Daoy (cell line): ENCODE results near the gene MFN2. TPM values are rescaled to one million over a fixed set of nuclear protein-coding genes. Genes with fewer than 3 reads are reported as not detected.
"Not testable (repeated sequence)": the region's sequence is repeated elsewhere in the genome, so short reads cannot be mapped to it uniquely, and the experiment has no call there.

ENCODE experiments used
- DNase-seq: peaks from one replicate; pipeline ENCODE4 v3.0.0-alpha.2; 2015; ENCODE audit warnings: low read depth
- total RNA-seq: library from RNA; depleted of rRNA; stranded (reverse); fragments of >200 nt; shearing (Covaris generic); gene quantifications from 2 replicates; pipeline ENCODE4 v1.2.3, GENCODE V29; 2014

The MFN2 gene
- total RNA-seq, 1 experiment from 2014 or later: 86.0 TPM

DNA sequence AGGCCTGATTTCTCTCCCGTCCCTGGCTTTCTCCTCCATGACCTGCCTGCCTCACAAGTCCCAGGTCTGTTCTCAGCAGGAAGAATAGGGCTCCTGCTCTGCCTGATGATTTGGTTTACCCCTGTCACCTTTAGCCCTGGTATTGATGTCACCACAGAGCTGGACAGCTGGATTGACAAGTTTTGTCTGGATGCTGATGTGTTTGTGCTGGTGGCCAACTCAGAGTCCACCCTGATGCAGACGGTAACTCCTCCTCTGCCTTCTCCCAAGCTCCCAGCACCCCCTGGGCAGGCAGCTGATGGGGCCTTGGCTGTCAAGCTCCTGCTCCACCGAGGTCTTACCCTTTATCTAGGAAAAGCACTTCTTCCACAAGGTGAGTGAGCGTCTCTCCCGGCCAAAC, 18.4 kb downstream of the MFN2 start:
- DNase-seq: no peak

DNA sequence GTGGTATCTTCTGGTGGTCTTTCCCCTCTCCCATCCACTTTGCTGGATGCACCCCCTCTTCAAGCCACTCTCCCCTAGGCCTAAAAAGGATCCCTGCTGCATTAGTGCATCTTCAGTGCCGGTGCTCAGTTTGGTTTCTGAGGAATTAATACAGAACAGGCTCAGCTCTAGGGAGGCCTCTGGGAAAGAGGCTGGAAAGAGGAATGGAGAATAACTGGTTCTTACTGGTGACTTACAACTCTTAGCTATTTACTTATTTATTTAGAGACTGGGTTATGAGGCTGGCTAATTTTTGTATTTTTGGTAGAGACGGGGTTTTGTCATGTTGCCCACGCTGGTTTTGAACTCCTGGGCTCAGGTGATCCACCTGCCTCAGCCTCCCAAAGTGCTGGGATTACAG, 19.0 kb downstream of the MFN2 start:
- no peak for DNase-seq

DNA sequence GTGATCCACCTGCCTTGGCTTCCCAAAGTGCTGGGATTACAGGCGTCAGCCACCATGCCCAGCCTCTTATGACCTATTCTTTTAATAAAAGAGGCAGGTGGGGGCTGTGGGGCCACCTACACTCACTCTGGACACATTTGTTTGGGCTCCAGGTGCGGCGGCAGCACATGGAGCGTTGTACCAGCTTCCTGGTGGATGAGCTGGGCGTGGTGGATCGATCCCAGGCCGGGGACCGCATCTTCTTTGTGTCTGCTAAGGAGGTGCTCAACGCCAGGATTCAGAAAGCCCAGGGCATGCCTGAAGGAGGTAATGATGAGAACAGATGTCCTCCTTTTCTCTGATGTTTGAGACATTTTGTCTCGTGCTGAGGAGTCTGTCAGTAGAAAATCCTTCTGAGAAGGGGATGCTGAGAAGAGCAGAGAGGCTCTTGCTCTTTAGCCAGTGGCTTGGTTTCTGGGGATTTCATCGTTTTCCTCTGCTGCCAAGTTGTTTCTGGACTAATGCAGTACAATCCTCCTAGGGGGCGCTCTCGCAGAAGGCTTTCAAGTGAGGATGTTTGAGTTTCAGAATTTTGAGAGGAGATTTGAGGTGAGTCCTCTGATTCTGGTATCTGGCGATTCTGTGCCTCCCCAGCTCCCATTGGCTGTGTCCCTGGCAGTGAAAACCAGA, 21.1 kb downstream of the MFN2 start:
- DNase-seq: peak; percentile 33

DNA sequence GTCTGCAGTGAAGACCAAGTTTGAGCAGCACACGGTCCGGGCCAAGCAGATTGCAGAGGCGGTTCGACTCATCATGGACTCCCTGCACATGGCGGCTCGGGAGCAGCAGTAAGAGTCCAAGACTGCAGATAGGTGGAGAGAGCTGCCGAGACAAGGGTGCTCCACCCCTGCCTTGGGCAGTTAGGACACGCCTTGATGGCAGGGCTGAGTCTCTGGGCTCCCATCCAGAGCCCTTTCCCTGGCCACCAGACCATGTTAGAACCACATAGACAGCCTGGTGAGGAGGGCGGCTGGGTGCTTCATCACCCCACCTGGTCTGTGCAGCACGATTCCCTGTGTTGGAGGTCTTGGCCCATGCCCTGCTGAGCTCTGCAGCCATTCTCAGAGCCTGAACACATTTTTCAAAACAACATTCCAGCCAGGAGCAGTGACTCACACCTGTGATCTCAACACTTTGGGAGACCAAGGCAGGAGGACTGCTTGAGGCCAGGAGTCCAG, 21.8 kb downstream of the MFN2 start:
- DNase-seq: peak; percentile 71

DNA sequence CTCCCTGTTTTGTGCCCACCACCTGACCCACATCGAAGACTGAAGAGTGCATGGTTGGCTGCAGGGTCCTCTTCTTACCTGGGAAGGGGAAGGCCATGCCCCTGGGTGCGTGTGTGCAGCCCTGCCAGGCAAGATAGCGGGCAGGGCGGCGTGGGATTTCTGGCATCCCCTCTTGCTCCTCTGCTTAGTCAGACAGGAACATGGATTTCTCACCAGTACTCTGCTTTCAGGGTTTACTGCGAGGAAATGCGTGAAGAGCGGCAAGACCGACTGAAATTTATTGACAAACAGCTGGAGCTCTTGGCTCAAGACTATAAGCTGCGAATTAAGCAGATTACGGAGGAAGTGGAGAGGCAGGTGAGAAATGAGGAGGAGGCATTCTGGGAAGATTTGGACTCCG, 23.5 kb downstream of the MFN2 start:
- no peak for DNase-seq

DNA sequence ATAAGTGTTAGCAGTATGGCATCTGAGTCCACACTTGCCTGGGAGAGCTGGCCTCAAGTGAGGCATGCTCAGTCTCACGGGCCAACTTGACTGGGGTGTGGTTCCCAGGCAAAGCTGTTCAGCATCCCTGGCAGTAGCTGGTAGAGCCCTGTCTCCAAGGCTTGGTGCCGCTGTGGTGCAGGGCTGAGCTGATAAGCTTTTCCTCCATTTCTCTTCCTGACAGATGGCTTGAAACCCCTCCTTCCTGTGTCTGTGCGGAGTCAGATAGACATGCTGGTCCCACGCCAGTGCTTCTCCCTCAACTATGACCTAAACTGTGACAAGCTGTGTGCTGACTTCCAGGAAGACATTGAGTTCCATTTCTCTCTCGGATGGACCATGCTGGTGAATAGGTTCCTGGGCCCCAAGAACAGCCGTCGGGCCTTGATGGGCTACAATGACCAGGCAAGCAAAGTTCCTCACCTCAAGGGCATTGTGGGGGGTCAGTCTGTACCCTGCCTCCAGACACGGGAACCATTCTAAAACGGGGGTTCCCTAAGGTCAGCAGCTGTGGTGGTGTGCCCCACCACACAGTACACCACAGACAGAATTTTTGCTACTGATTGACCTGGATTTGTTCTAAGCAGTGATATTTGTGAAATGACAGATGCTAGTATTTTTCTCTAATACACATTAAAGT, 25.4 kb downstream of the MFN2 start:
- no peak for DNase-seq

DNA sequence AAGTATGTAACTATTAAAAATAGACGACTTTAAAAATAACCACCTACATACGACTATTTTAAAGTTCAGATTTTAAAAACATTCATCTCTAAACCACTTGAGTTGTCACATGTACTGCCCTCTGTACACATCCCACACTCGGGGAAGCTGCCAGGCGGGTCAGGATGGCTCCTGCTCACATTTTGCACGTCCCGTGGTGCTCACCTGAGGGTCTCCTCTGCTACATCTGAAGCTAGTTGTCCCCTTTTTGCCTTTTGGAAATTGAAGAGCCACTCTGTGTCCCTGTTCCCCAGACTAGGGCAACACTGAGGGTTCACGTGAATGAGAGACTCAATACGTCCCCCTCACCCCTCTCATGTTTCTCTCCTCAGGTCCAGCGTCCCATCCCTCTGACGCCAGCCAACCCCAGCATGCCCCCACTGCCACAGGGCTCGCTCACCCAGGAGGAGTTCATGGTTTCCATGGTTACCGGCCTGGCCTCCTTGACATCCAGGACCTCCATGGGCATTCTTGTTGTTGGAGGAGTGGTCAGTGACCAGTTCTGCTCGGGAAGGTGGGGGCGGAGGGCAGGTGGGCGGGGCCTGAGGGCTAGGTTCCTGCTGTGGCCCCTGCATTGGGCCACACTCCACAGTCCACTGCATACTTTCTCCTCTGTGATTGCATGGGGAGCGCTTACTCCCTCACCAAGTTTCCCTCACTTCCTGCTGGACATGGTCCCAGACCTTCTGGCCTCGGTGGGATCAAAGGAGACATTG, 26.1 kb downstream of the MFN2 start:
- DNase-seq: no peak

DNA sequence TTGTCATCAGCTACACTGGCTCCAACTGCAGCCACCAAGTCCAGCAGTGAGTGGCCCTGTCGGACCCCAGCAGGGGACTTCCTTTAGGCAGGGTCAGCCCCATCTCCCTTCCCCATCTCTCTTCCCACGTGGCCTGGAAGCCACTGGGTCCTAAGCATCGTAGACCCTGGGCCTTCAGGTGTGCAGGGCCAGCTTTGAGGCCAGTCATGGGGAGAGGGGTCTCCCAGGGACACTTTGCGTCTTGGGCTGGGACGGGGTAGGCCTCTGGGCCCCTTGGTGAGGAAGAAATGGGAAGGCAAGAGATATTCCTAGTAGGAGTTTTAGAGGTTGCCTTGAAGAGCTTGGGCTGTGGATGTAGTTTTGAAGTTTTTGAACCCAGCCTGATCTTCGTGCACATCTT, 27.0 kb downstream of the MFN2 start:
- no peak for DNase-seq

DNA sequence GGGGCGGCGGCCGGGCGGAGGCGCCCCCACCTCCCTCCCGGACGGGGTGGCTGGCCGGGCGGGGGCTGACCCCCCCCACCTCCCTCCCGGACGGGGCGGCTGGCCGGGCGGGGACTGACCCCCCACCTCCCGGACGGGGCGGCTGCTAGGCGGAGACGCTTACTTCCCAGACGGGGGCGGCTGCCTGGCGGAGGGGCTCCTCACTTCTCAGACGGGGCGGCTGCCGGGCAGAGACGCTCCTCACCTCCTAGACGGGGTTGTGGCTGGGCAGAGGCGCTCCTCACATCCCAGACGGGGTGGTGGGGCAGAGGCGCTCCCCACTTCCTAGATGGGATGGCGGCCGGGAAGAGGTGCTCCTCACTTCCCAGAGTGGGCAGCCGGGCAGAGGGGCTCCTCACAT, 28.1 kb downstream of the MFN2 start:
- DNase-seq: not testable (repeated sequence)

DNA sequence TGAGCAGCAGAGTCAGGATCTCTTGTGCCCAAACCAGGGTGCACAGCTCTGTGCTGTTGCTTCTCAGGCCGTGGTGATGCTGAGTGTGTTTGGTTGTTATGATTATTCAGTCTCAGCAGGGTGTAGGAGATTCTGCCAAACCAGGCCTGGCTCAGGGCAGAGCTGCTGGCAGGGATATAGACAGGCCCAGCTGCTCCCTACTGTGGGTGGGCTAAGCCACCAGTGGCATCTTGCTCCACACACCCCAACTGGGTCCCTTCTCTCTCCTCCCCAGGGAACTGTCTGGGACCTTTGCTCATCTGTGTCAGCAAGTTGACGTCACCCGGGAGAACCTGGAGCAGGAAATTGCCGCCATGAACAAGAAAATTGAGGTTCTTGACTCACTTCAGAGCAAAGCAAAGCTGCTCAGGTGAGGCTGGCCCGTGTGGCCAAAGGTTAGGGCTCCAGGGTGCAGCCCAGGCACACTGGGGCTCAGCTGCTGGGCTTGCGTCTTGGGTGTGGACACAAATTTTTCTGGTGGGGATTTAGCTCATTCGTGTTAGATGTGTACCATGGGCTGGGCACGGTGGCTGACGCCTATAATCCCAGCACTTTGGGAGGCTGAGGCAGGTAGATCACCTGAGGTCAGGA, 29.2 kb downstream of the MFN2 start:
- DNase-seq: no peak

DNA sequence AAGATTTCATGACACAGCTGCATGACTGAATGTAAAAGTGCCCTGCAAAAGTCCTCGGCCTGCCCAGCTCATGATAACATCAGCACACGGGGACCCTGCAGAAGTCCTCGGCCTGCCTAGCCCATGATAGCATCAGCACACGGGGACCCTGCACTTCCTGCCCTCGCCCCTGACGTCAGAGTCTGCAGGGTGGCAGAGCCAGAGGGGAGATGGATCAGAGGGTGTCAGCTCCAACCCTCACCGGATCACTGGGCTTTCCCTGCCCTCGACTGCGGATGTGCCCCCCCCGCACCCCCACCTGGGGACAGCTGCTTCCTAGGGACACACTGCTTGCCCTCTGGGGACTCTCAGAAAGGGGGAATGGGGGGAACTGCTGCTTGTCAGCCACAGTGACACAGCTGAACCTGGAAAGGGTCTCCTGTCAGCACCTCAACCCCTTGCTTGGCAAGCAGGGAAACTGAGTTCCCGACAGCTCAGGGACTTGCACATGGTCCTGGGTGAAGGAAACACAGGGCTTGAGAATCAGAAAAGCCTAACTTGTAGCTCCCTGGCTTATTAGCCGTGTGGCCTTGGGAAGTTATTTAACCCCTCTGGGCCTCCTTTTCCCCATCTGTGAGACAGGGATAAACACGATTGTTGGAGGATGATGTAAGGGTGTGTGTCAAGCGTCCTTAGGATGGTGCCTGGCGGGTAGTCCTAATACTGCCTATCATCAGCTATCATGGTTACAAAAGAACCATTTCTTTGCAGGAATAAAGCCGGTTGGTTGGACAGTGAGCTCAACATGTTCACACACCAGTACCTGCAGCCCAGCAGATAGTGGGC, 30.7 kb downstream of the MFN2 start:
- DNase-seq: no peak

DNA sequence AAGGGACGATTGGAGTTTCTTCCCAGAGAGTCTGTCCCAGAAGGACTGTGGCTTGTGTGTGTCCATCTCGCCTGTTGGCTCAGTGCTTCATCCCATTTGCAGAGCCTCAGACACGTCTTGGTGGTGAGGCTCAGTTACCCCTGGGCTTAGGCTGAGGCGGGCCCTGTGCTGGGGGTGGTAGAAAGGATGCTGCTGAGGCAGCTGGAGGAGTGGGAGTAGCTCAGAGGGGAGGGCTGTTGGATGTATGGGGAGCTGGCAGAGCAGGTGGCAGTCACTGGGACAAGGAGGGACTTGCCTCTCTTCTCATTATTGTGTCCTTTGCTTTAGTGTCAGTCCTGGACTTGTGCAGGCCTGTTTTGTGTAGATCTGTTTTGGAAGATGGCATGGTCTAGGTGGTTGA, 31.8 kb downstream of the MFN2 start:
- no peak for DNase-seq

DNA sequence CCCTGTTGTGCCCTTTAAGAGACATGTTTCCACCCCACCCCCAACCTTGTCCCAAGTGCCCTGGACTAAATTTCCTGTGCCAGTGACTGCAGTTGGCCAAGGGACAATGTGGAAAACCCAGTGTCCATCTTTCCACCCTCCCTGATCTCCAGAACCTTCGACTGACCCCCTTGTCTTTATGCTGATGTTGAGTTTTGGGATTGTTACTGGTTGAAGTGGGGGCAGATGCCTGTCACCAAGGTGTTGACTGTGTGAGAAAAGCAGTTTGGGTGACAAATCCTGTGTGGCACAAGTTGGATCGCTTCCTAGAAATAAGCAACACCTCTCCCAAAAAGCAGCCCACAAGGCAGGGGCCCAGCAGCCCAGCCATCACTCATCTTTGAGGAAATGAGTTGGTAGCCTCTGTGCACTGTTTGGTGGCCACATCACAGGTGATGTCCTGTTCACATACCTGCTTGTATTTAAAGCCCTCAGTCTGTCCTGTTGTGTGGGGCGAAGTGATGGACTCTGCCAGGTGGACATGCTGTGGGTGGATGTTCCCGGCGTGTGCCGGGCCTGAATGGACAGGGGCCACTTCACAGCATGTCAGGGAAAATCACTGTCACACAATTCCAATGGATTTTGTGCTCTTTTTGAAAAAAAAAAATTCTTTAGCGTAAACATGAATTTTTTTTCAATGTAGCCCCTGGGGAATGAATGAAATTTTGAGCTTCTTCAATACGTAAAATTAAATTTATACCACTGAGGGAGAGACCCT, 32.5 kb downstream of the MFN2 start:
- DNase-seq: no peak

DNA sequence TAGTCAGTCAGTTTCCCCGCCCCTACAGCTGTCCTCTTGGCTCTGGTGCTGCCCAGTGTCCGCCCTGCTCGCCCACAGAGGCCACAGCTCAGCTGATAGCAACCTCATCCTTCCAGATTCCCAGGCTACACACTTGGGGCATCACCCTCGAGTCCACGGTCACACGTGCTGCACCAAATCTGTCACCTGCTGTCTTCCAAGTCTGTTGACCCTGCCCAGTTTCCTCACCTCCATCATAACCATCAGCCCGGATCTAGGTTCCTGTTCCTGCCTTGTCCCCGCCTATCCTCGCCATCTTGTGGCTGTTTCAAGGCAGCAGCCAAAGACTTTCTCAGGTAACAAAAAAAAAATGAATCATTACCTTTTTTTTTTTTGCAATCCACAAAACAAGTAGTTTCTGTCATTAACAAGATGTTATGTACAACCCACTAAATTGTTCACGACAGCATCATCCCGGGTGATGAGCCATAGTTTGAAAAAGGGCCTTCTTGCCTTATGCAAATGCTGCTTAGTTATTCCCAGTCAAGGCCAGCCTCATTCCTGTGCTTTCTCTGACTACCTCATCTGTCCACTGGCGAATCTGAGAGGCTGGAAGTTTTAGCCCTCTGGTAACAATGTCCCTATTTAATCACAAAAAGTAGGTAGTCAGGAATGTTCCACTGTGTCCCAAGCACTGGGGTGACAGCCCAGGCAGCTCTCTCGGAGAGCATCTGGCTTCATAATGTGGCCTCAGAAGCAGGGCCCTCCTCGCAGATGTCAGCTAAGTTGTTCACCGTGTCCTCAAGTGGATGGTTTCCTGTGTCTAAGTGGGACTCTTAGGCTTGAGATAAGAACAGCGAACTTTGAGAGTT, 34.1 kb downstream of the MFN2 start:
- peak; percentile 57 for DNase-seq

DNA sequence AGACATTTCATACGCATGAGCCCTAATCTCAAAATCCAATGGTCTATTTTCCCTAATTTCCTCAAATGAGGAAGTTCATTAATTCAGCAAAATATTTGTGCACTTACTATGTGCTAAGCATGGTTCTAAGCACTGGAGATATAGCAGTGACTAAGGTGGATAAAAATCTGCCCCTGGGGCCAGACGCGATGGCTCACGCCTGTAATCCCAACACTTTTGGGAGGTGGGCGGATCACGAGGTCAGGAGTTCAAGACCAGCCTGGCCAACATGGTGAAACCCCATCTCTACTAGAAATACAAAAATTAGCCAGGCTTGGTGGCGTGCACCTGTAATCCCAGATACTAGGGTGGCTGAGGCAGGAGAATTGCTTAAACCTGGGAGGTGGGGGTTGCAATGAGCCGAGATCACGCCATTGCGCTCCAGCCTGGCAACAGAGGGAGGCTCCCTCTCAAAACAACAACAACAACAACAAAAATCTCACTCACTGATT, 34.8 kb downstream of the MFN2 start:
- DNase-seq: peak; percentile 72

DNA sequence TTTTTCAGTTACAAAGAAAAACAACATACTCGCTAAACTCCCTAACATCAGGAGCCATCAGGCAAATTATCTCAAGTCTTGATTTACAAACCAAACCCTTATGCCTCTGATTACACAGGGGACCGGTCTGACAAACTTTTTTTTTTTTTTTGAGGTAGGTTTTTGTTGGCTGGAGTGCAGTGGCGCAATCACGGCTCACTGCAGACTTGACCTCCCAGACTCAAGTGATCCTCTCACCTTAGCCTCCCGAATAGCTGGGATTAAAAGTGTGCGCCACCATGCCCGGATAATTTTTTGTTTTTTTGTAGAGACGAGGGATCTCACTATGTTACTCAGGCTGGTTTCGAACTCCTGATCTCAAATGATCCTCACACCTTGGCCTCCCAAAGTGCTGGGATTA, 35.3 kb downstream of the MFN2 start:
- no peak for DNase-seq

DNA sequence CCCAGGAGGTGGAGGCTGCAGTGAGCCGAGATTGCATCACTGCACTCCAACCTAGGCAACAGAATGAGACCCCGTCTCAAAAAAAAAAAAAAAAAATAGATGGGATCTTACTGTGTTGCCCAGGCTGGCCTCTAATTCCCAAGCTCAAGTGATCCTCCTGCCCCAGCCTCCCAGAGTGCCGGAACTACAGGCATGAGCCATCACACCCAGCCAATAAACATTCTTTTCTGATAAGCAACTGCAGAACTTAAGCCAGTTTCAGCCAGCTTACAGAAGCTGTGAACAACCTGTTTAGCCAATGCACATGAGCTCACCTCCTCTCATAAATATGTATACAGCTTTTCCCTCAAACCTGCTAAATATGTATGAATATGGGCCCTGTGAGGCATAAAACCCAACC, 35.9 kb downstream of the MFN2 start:
- no peak for DNase-seq

DNA sequence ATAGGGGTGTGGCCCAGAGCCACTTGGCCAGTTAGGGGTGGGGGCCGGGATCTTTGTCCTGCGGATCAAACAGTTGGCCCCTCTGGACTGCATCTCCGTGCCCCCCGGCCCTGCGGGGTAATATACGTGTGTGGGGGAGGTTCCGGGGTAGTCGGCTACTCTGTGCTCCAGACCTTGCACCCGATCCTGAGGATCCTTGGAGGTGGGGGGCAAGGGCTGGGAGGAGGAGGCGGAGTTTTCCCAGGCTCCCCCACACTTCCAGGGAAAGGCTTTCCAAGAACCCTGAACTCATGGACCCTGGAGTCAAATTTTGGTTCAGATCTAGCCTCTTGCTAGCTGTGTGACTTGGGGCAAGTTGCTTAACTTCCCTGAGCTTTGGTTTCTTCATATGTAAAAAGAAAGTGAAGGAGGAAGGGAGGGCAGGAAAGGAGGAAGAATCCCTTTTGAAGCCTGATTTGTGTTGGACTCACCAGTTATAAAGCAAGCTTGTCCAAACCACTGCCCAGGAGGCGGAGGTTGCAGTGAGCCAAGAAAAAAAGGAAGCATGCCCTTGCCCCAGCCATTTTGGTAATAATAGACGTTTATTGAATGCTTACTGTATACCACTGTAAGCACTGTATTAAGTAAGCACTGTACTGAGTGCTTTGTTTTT, 39.7 kb downstream of the MFN2 start:
- peak; percentile 29 for DNase-seq

DNA sequence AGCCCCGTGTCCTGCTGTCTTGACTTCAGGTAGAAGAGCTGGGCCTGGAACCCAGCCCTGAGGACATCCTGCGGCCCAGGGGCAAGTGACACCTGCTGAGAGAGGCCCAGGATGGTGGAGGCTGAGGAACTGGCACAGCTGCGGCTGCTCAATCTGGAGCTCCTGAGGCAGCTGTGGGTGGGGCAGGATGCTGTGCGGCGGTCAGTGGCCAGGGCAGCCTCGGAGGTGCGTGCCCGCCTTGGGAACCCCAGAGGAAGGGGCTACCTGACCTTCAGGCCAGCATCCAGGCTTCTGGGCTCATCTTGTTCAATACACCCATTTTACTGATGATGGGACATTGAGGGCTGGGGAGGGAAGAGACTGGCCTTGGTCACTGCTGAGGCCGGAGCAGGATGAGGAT, 41.4 kb downstream of the MFN2 start:
- DNase-seq: no peak
